K562 (cell line): ENCODE data around the gene PAFAH2. TPM values are rescaled to one million over a fixed set of nuclear protein-coding genes. Genes with fewer than 3 reads are reported as not detected.
A peak's percentile ranks its signal among the peaks of the same experiment; 100 is the strongest.

Experiments used
- ATAC-seq: fragments of 200-7000 bp; cut with Tn5 transposase; 3 replicates; pipeline ENCODE4 v1.9.1; 2020; ENCODE audit warnings: moderate library complexity
- BruUV-seq: library from RNA; stranded (reverse); fragments of 400-500 nt; replicated peaks from 2 replicates; lab custom pipeline; 2021; lab: Mats Ljungman, UMichigan
- CTCF ChIA-PET: fragments of 300-600 bp; formaldehyde crosslinking; extraction: SDS; loops from one replicate; lab custom pipeline; 2021; ENCODE audit warnings: low intra/inter-chr PET ratio; lab: Yijun Ruan, JAX
- POLR2A ChIA-PET: fragments of 300-600, 350-650 bp; sonication (Branson Sonifier 250); formaldehyde crosslinking; extraction: SDS; loops from one replicate; lab custom pipeline; 2021; ENCODE audit warnings: antibody characterized with exemption, inconsistent platforms; lab: Yijun Ruan, JAX
- DNase-seq, 4 experiments: peaks; one replicate each; pipeline versions ENCODE4 v3.0.0 to v3.0.0-alpha.2; 2011 to 2018; ENCODE audit warnings: low spot score in 3 of 4, mixed read lengths in 3 of 4; ENCODE audit errors: extremely low read depth in 1 of 4
- FAIRE-seq: peaks from 2 replicates; lab custom pipeline; 2011; peaks lifted over from hg19 to GRCh38; lab: Jason Lieb, UNC
- H2AFZ ChIP-seq: 2 replicates; pipeline ENCODE4 v1.6.0; 2011; ENCODE audit warnings: low read depth, low read length, control low read depth, inconsistent platforms
- H3K27ac ChIP-seq: fragments of 200-600 bp; 3 replicates; pipeline ENCODE4 v1.8.0; 2011; ENCODE audit warnings: low read depth, mild to moderate bottlenecking, control low read depth, inconsistent platforms, low read length, moderate library complexity, mixed read lengths; ENCODE audit errors: extremely low read depth
- H3K27me3 ChIP-seq, 2 experiments: fragments of 300-600 bp in 1 of 2; 2 replicates in 1 of 2; 3 replicates in 1 of 2; pipeline versions ENCODE4 v1.6.0 to v1.8.0; 2011; ENCODE audit warnings: inconsistent platforms in 2 of 2, low read length in 2 of 2, mild to moderate bottlenecking in 1 of 2, mixed read lengths in 1 of 2, moderate library complexity in 1 of 2; ENCODE audit not compliant: control insufficient read depth in 2 of 2, insufficient read depth in 2 of 2
- H3K36me3 ChIP-seq: fragments of 300-600 bp; 3 replicates; pipeline ENCODE4 v1.8.0; 2011; ENCODE audit warnings: mild to moderate bottlenecking, low read length, inconsistent platforms; ENCODE audit not compliant: control insufficient read depth, insufficient read depth
- H3K4me1 ChIP-seq, 2 experiments: fragments of 200-600 bp in 1 of 2; replicated peaks in 1 of 2; 2 replicates in 1 of 2; 3 replicates in 1 of 2; pipeline versions ENCODE4 v1.5.1 to v1.8.0; 2011; ENCODE audit warnings: inconsistent platforms in 2 of 2, low read length in 2 of 2, mild to moderate bottlenecking in 1 of 2, mixed read lengths in 1 of 2, moderate library complexity in 1 of 2; ENCODE audit not compliant: control insufficient read depth in 2 of 2, insufficient read depth in 2 of 2
- H3K4me2 ChIP-seq: 2 replicates; pipeline ENCODE4 v1.6.1; 2011; ENCODE audit warnings: low read length, control low read depth, inconsistent platforms, mixed read lengths; ENCODE audit not compliant: insufficient read depth
- H3K4me3 ChIP-seq: fragments of 200-600 bp; sonication (generic), shearing (Covaris generic); 2 replicates; pipeline ENCODE4 v1.5.1; 2016; ENCODE audit warnings: control low read depth, inconsistent platforms
- H3K79me2 ChIP-seq: fragments of 200-600 bp; 3 replicates; pipeline ENCODE4 v1.8.0; 2011; ENCODE audit warnings: low read length, inconsistent platforms; ENCODE audit not compliant: control insufficient read depth, insufficient read depth
- H3K9ac ChIP-seq, 2 experiments: 2 replicates each; pipeline versions ENCODE4 v1.6.0 to v1.6.1; 2011; ENCODE audit warnings: low read depth in 2 of 2, low read length in 2 of 2, control low read depth in 1 of 2, inconsistent platforms in 1 of 2, mild to moderate bottlenecking in 1 of 2, mixed read lengths in 1 of 2; ENCODE audit not compliant: insufficient read depth in 1 of 2
- H3K9me1 ChIP-seq: one replicate; pipeline ENCODE4 v1.6.0; 2011; ENCODE audit warnings: inconsistent platforms, mild to moderate bottlenecking, low read length, moderate library complexity; ENCODE audit not compliant: control insufficient read depth, insufficient read depth
- H3K9me3 ChIP-seq: replicated peaks from 2 replicates; pipeline ENCODE4 v1.5.1; 2011; ENCODE audit warnings: low read depth, low read length, inconsistent platforms; ENCODE audit not compliant: control insufficient read depth, insufficient read depth
- H4K20me1 ChIP-seq: replicated peaks from 2 replicates; pipeline ENCODE4 v1.6.1; 2011; ENCODE audit warnings: low read length, inconsistent platforms, mixed read lengths; ENCODE audit not compliant: control insufficient read depth, insufficient read depth
- HDAC2 ChIP-seq: fragments of 450-650 bp; IDR thresholded peaks from 2 replicates; pipeline ENCODE4 v1.6.1; 2016; ENCODE audit warnings: mild to moderate bottlenecking
- NFIC ChIP-seq: fragments of 450-650 bp; IDR thresholded peaks from 2 replicates; pipeline ENCODE4 v1.6.1; 2017; ENCODE audit warnings: mild to moderate bottlenecking, inconsistent platforms
- NR2F6 ChIP-seq: fragments of 450-650 bp; formaldehyde crosslinking; IDR thresholded peaks from 2 replicates; pipeline ENCODE4 v1.4.0; 2020; ENCODE audit warnings: mild to moderate bottlenecking
- REST ChIP-seq, 2 experiments: fragments of 450-650 bp; formaldehyde crosslinking in 1 of 2; IDR thresholded peaks; 2 replicates each; pipeline versions ENCODE4 v1.4.0 to v1.6.1; 2014 to 2020; ENCODE audit warnings: mild to moderate bottlenecking in 2 of 2, borderline replicate concordance in 1 of 2, low read depth in 1 of 2
- SMC3 ChIP-seq: conservative IDR thresholded peaks from 2 replicates; pipeline ENCODE4 v1.6.1; 2011; ENCODE audit warnings: low read depth, low read length, improper control_type of control experiment; ENCODE audit not compliant: insufficient read depth
- WGBS: fragments of 100-300 bp; shearing (Covaris generic); methylation state at CpG from one replicate; pipeline ENCODE4 v1.1.6; 2016; ENCODE audit warnings: low coverage, mixed read lengths; ENCODE audit not compliant: insufficient coverage; ENCODE audit errors: missing lambda C conversion rate; 5-methylcytosine and 5-hydroxymethylcytosine counted together
- in situ Hi-C: fragments of 300-500 bp; cut with MboI; formaldehyde crosslinking; loops from 4 replicates; pipeline ENCODE4 v1.15.0; 2018; ENCODE audit warnings: inconsistent platforms, mixed read lengths
- intact Hi-C: fragments of 100-400 bp; cut with micrococcal nuclease; formaldehyde crosslinking; loops from 2 replicates; pipeline ENCODE4 v1.14.2; 2022
- polyA plus RNA-seq, 8 experiments: library from polyadenylated mRNA; depleted of rRNA in 4 of 8; stranded (reverse) in 5 of 8; unstranded in 3 of 8; fragments of >200 nt; fragmentation: Nextera tagmentation in 2 of 8; fragmentation: Illumina TruSeq in 1 of 8; extraction: Ambion mirVana in 2 of 8; extraction: Trizol in 1 of 8; gene quantifications; 2 replicates each; pipeline versions ENCODE4 v1.2.1 to v1.2.3, GENCODE V29; 2011 to 2014; ENCODE audit warnings: inconsistent platforms in 1 of 8, missing spikeins in 1 of 8
- total RNA-seq, 7 experiments: library from RNA; depleted of rRNA in 6 of 7; stranded (reverse); fragments of >200 nt in 6 of 7; fragmentation: Illumina TruSeq in 2 of 7; extraction: Trizol in 2 of 7; gene quantifications; 2 replicates each; pipeline versions ENCODE4 v1.2.1 to v1.2.3, GENCODE V29; 2011 to 2021; ENCODE audit warnings: low replicate concordance in 1 of 7
- TF ChIP-seq, protein P1 (sequence below): sonication (generic); formaldehyde crosslinking; IDR thresholded peaks from 2 replicates; pipeline ENCODE4 v1.8.1; 2022; ENCODE audit warnings: missing genetic modification reagents
- TF ChIP-seq, protein P2 (sequence below): fragments of 450-650 bp; IDR thresholded peaks from 2 replicates; pipeline ENCODE4 v1.6.1; 2018; ENCODE audit not compliant: partially characterized antibody

Gene PAFAH2
- total and polyA plus RNA-seq, 9 of the 15 experiments (the other 6 are each of a cell fraction or from before 2014, with no cell fraction given), result 4.2 to 10.9 (median 6.8) TPM

DNA sequence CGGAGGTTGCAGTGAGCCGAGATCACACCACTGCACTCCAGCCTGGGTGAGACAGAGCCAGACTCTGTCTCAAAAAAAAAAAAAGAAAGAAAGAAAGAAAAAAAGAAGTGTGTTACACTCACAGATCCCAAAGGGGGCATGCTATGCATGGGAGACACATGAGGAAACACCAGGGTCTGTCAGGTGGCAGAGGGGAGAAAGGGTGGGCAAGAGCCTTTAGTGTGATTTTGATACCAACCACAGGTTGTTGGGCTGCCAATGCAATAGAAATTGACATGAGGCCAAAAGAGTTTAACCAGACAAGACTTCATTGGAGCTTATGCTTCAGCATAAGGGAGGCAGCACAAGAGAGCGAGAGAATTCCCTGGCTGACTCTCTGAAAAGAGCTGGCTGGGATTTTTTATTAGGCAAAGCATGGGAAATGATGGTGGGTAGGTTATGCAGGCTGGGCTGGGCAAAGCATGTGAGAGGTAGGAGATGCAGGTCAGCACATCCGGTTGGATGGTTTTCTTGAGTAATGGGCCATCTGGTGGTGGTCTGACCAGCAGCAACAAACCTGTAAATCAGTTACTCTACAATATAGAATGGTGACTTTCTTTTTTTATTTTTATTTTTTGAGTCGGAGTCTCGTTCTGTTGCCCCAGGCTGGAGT lies 12.1 kb upstream of the PAFAH2 start:
- Histone ChIP-seq H3K4me3 (no peak overlapping the region), H3K27me3 (no peaks in the 10 kb centered on the region), H3K9me1 (no peaks in the 10 kb centered on the region), H3K36me3 (no peaks in the 10 kb centered on the region), H3K9ac (no peak overlapping the region), H3K9me3 (no peaks in the 10 kb centered on the region), H3K4me1 (peaks cover 19 to 23% of the 10 kb centered on the region in 2 experiments), H2AFZ (peak overlapping the region; percentile 50), H3K27ac (no peak overlapping the region), H3K4me2 (no peak overlapping the region), H3K79me2 (no peaks in the 10 kb centered on the region), H4K20me1 (no peaks in the 10 kb centered on the region)
- ChIA-PET POLR2A (interaction anchor here (0.6 to 2.5 kb wide), 8 partner anchors 13 to 1233 kb away, joined by 3 to 12 read pairs (median 5); no protein-coding TSS in a partner anchor), CTCF (interaction anchor here (0.7 to 1.4 kb wide), 2 partner anchors 9 to 115 kb away, joined by 3 to 5 read pairs; no protein-coding TSS in a partner anchor)
- DNase-seq (peak in 2 of 4 experiments; percentile 47 to 77), FAIRE-seq (peak; percentile 75), ATAC-seq (peak; percentile 77)
- WGBS, result 56% methylated on average over 6 of the region's 6 CpGs
- intact Hi-C loops, result no loop called here
- in situ Hi-C loops, result loop anchor here (10.0 kb wide), 1 partner anchor 395 kb away; the partner anchor contains the start of gene MAN1C1
- BruUV-seq, result no TSS peak
- TF ChIP-seq, protein P1, sequence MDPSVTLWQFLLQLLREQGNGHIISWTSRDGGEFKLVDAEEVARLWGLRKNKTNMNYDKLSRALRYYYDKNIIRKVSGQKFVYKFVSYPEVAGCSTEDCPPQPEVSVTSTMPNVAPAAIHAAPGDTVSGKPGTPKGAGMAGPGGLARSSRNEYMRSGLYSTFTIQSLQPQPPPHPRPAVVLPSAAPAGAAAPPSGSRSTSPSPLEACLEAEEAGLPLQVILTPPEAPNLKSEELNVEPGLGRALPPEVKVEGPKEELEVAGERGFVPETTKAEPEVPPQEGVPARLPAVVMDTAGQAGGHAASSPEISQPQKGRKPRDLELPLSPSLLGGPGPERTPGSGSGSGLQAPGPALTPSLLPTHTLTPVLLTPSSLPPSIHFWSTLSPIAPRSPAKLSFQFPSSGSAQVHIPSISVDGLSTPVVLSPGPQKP (CRISPR knock-in tag), result no peak
- 0 out of 2 replicates have a peak, but pooled peaks have one; percentile 25 for TF ChIP-seq NFIC
- TF ChIP-seq REST (IDR thresholded peaks at IDR 0.05; ENCODE audit: borderline replicate concordance), result peak; percentile 52; the same call in 1 of the 2 replicates
- TF ChIP-seq REST (CRISPR knock-in tag; IDR thresholded peaks at IDR 0.05; ENCODE audit: low read depth), result no peak
- TF ChIP-seq, protein P2, sequence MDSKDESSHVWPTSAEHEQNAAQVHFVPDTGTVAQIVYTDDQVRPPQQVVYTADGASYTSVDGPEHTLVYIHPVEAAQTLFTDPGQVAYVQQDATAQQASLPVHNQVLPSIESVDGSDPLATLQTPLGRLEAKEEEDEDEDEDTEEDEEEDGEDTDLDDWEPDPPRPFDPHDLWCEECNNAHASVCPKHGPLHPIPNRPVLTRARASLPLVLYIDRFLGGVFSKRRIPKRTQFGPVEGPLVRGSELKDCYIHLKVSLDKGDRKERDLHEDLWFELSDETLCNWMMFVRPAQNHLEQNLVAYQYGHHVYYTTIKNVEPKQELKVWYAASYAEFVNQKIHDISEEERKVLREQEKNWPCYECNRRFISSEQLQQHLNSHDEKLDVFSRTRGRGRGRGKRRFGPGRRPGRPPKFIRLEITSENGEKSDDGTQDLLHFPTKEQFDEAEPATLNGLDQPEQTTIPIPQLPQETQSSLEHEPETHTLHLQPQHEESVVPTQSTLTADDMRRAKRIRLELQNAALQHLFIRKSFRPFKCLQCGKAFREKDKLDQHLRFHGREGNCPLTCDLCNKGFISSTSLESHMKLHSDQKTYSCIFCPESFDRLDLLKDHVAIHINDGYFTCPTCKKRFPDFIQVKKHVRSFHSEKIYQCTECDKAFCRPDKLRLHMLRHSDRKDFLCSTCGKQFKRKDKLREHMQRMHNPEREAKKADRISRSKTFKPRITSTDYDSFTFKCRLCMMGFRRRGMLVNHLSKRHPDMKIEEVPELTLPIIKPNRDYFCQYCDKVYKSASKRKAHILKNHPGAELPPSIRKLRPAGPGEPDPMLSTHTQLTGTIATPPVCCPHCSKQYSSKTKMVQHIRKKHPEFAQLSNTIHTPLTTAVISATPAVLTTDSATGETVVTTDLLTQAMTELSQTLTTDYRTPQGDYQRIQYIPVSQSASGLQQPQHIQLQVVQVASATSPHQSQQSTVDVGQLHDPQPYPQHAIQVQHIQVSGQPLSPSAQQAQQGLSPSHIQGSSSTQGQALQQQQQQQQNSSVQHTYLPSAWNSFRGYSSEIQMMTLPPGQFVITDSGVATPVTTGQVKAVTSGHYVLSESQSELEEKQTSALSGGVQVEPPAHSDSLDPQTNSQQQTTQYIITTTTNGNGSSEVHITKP, result peak; percentile 6
- 0 out of 2 replicates have a peak, but pooled peaks have one; percentile 15 for TF ChIP-seq HDAC2
- peak; percentile 44; the same call in 1 of the 2 replicates for TF ChIP-seq SMC3
- TF ChIP-seq NR2F6, result no peak
